NCI-H1105 (cell line): ENCODE results near the gene BSDC1.
"Not testable (repeated sequence)": the region's sequence is repeated elsewhere in the genome, so short reads cannot be mapped to it uniquely, and the experiment has no call there.

Source experiments
- DNase-seq: peaks from one replicate; lab custom pipeline; 2025; lab: John Stamatoyannopoulos, UW

Gene BSDC1

GRCh38 chr1:32358435-32358834 is 35.8 kb downstream of the BSDC1 start:
- DNase-seq = no peak

- DNase-seq = no peak
These were observed 36.6 kb downstream of the BSDC1 start for GRCh38 chr1:32357614-32358013.

GRCh38 chr1:32356478-32356877 is 37.8 kb downstream of the BSDC1 start:
- DNase-seq = no peak

GRCh38 chr1:32355778-32356177 is 38.5 kb downstream of the BSDC1 start:
- not testable (repeated sequence) for DNase-seq

- DNase-seq = no peak
These were observed 40.2 kb downstream of the BSDC1 start for GRCh38 chr1:32353886-32354570.

- no peak for DNase-seq
These were observed 40.8 kb downstream of the BSDC1 start for GRCh38 chr1:32353431-32353830.

- DNase-seq = no peak
These were observed 41.3 kb downstream of the BSDC1 start for GRCh38 chr1:32352831-32353383.

GRCh38 chr1:32352239-32352745 is 41.9 kb downstream of the BSDC1 start:
- no peak for DNase-seq

- peak; percentile 97 for DNase-seq
These were observed 42.6 kb downstream of the BSDC1 start for GRCh38 chr1:32351399-32352238.

GRCh38 chr1:32350785-32351398 is 43.3 kb downstream of the BSDC1 start:
- peak; percentile 80 for DNase-seq

- no peak for DNase-seq
These were observed 45.0 kb downstream of the BSDC1 start for GRCh38 chr1:32349211-32349708.

GRCh38 chr1:32346532-32347157 is 47.6 kb downstream of the BSDC1 start:
- DNase-seq = no peak

GRCh38 chr1:32345289-32345827 is 48.9 kb downstream of the BSDC1 start:
- DNase-seq = no peak

- DNase-seq = no peak
These were observed 51.5 kb downstream of the BSDC1 start for GRCh38 chr1:32342704-32343103.

GRCh38 chr1:32341971-32342370 is 52.3 kb downstream of the BSDC1 start:
- no peak for DNase-seq

GRCh38 chr1:32341186-32341757 is 53.0 kb downstream of the BSDC1 start:
- DNase-seq = no peak

GRCh38 chr1:32339363-32339978 is 54.8 kb downstream of the BSDC1 start:
- DNase-seq = no peak

- DNase-seq = no peak
These were observed 55.5 kb downstream of the BSDC1 start for GRCh38 chr1:32338637-32339145.

- no peak for DNase-seq
These were observed 56.2 kb downstream of the BSDC1 start for GRCh38 chr1:32337855-32338636.
